ENCODE measurements around the gene PXDN. TPM values are rescaled to one million over a fixed set of nuclear protein-coding genes. Genes with fewer than 3 reads are reported as not detected.
A peak's percentile ranks its signal among the peaks of the same experiment; 100 is the strongest.
"Not testable (repeated sequence)": the region's sequence is repeated elsewhere in the genome, so short reads cannot be mapped to it uniquely, and the experiment has no call there.

The PXDN gene
- total RNA-seq, 1 donor from 2014 or later: 189 TPM

GRCh38 chr2:1777156-1777555 lies 32.8 kb upstream of the PXDN start:
- DNase-seq: no peak

- no peak for DNase-seq
These were observed 31.3 kb upstream of the PXDN start for GRCh38 chr2:1775511-1776035.

GRCh38 chr2:1774929-1775328 lies 30.6 kb upstream of the PXDN start:
- no peak for DNase-seq

- no peak for DNase-seq
These were observed 29.6 kb upstream of the PXDN start for GRCh38 chr2:1773883-1774282.

GRCh38 chr2:1772471-1773267 lies 28.4 kb upstream of the PXDN start:
- no peak for DNase-seq

- no peak for DNase-seq
These were observed 27.4 kb upstream of the PXDN start for GRCh38 chr2:1771626-1772280.

GRCh38 chr2:1770566-1771380 lies 26.5 kb upstream of the PXDN start:
- DNase-seq: no peak

- DNase-seq: peak; percentile 72
These were observed 25.5 kb upstream of the PXDN start for GRCh38 chr2:1769703-1770422.

GRCh38 chr2:1767939-1768691 lies 23.8 kb upstream of the PXDN start:
- DNase-seq: no peak

GRCh38 chr2:1766851-1767811 lies 22.8 kb upstream of the PXDN start:
- no peak for DNase-seq

GRCh38 chr2:1766425-1766824 lies 22.1 kb upstream of the PXDN start:
- no peak for DNase-seq

- DNase-seq: not testable (repeated sequence)
These were observed 20.9 kb upstream of the PXDN start for GRCh38 chr2:1765201-1765600.

- DNase-seq: no peak
These were observed 15.3 kb upstream of the PXDN start for GRCh38 chr2:1759611-1759930.

GRCh38 chr2:1758774-1759610 lies 14.7 kb upstream of the PXDN start:
- DNase-seq: no peak

GRCh38 chr2:1758171-1758570 lies 13.9 kb upstream of the PXDN start:
- DNase-seq: no peak

- no peak for DNase-seq
These were observed 13.3 kb upstream of the PXDN start for GRCh38 chr2:1757567-1757966.

- DNase-seq: not testable (repeated sequence)
These were observed 12.8 kb upstream of the PXDN start for GRCh38 chr2:1757146-1757545.

GRCh38 chr2:1756456-1756855 lies 12.1 kb upstream of the PXDN start:
- no peak for DNase-seq
